IMR-90 (cell line): ENCODE results near the gene PIK3CB. TPM values are rescaled to one million over a fixed set of nuclear protein-coding genes. Genes with fewer than 3 reads are reported as not detected.

ENCODE experiments used
- ATAC-seq: fragments of 200-7000 bp; cut with Tn5 transposase; 2 replicates; pipeline ENCODE4 v1.9.1; 2020; ENCODE audit warnings: low read depth, mild to moderate bottlenecking, moderate library complexity
- BruUV-seq: library from RNA; stranded (reverse); fragments of 400-500 nt; replicated peaks from 2 replicates; lab custom pipeline; 2021; lab: Mats Ljungman, UMichigan
- CTCF ChIA-PET: fragments of 300-600 bp; formaldehyde crosslinking; extraction: SDS; loops from one replicate; lab custom pipeline; 2021; ENCODE audit warnings: antibody characterized with exemption; lab: Yijun Ruan, JAX
- POLR2A ChIA-PET: fragments of 300-600 bp; sonication (Branson Sonifier 250); formaldehyde crosslinking; loops from one replicate; lab custom pipeline; 2022; ENCODE audit warnings: antibody characterized with exemption; ENCODE audit not compliant: unreplicated experiment; lab: Charles Lee
- DNase-seq: peaks from one replicate; pipeline ENCODE4 v3.0.0; 2013
- H2AFZ ChIP-seq: replicated peaks from 2 replicates; pipeline ENCODE3; 2013; ENCODE audit warnings: low read length, mild to moderate bottlenecking; ENCODE audit not compliant: poor library complexity
- H2AK5ac ChIP-seq: 2 replicates; pipeline ENCODE4 v1.6.1; 2013; ENCODE audit warnings: low read depth, low read length, inconsistent platforms
- H2AK9ac ChIP-seq: replicated peaks from 2 replicates; pipeline ENCODE3; 2013; ENCODE audit warnings: mild to moderate bottlenecking, low read depth, low read length, moderate library complexity; ENCODE audit not compliant: poor library complexity
- H2BK120ac ChIP-seq: 2 replicates; pipeline ENCODE4 v1.6.1; 2013; ENCODE audit warnings: low read depth, low read length, inconsistent platforms
- H2BK15ac ChIP-seq: 3 replicates; pipeline ENCODE4 v1.6.1; 2013; ENCODE audit warnings: low read depth, low read length, inconsistent platforms
- H2BK20ac ChIP-seq: 2 replicates; pipeline ENCODE4 v1.6.1; 2013; ENCODE audit warnings: low read depth, mild to moderate bottlenecking, inconsistent platforms, low read length, moderate library complexity
- H2BK5ac ChIP-seq: 2 replicates; pipeline ENCODE4 v1.6.1; 2013; ENCODE audit warnings: mild to moderate bottlenecking, low read depth, low read length, inconsistent platforms; ENCODE audit not compliant: poor library complexity, severe bottlenecking
- H3K14ac ChIP-seq: replicated peaks from 2 replicates; pipeline ENCODE4 v1.6.1; 2013; ENCODE audit warnings: low read depth, low read length, inconsistent platforms
- H3K18ac ChIP-seq: 2 replicates; pipeline ENCODE4 v1.6.1; 2013; ENCODE audit warnings: low read depth, low read length, control low read depth
- H3K23ac ChIP-seq: 2 replicates; pipeline ENCODE4 v1.6.1; 2013; ENCODE audit warnings: low read depth, low read length, inconsistent platforms
- H3K27ac ChIP-seq: 2 replicates; pipeline ENCODE4 v1.5.1; 2013; ENCODE audit warnings: mild to moderate bottlenecking, control low read depth, low read length; ENCODE audit not compliant: insufficient read depth
- H3K27me3 ChIP-seq: 2 replicates; pipeline ENCODE4 v1.6.1; 2013; ENCODE audit warnings: low read length; ENCODE audit not compliant: control insufficient read depth, insufficient read depth
- H3K36me3 ChIP-seq: 2 replicates; pipeline ENCODE4 v1.6.1; 2013; ENCODE audit warnings: low read length, mixed read lengths; ENCODE audit not compliant: control insufficient read depth, insufficient read depth
- H3K4ac ChIP-seq: 2 replicates; pipeline ENCODE4 v1.6.1; 2013; ENCODE audit warnings: low read depth, low read length, inconsistent platforms
- H3K4me1 ChIP-seq: 2 replicates; pipeline ENCODE4 v1.6.1; 2013; ENCODE audit warnings: low read length, mixed read lengths; ENCODE audit not compliant: control insufficient read depth, insufficient read depth
- H3K4me2 ChIP-seq: 2 replicates; pipeline ENCODE4 v1.6.1; 2013; ENCODE audit warnings: low read depth, mild to moderate bottlenecking, control low read depth, low read length, moderate library complexity
- H3K4me3 ChIP-seq: 2 replicates; pipeline ENCODE4 v1.5.1; 2013; ENCODE audit warnings: low read depth, mild to moderate bottlenecking, control low read depth, low read length, moderate library complexity; ENCODE audit not compliant: insufficient read depth
- H3K56ac ChIP-seq: 2 replicates; pipeline ENCODE4 v1.6.1; 2013; ENCODE audit warnings: low read length, inconsistent platforms; ENCODE audit not compliant: insufficient read depth; ENCODE audit errors: extremely low read depth
- H3K79me1 ChIP-seq, 2 experiments: 2 replicates each; pipeline ENCODE4 v1.6.1; 2013; ENCODE audit warnings: low read length in 2 of 2, inconsistent platforms in 1 of 2, low read depth in 1 of 2
- H3K9ac ChIP-seq: 2 replicates; pipeline ENCODE4 v1.6.1; 2013; ENCODE audit warnings: low read depth, low read length, control low read depth
- H3K9me1 ChIP-seq: 2 replicates; pipeline ENCODE4 v1.6.1; 2013; ENCODE audit warnings: low read length, inconsistent platforms; ENCODE audit not compliant: insufficient read depth
- H3K9me3 ChIP-seq: 2 replicates; pipeline ENCODE4 v1.6.1; 2013; ENCODE audit warnings: low read length; ENCODE audit not compliant: control insufficient read depth, insufficient read depth
- H4K20me1 ChIP-seq: 2 replicates; pipeline ENCODE4 v1.6.1; 2013; ENCODE audit warnings: low read length, inconsistent platforms; ENCODE audit not compliant: insufficient read depth
- H4K5ac ChIP-seq: 2 replicates; pipeline ENCODE4 v1.6.1; 2013; ENCODE audit warnings: mild to moderate bottlenecking, low read depth, low read length, control low read depth
- H4K8ac ChIP-seq, 2 experiments: 2 replicates each; pipeline ENCODE4 v1.6.1; 2013; ENCODE audit warnings: low read depth in 2 of 2, low read length in 2 of 2, control low read depth in 1 of 2, inconsistent platforms in 1 of 2
- H4K91ac ChIP-seq: 2 replicates; pipeline ENCODE4 v1.6.1; 2013; ENCODE audit warnings: low read depth, low read length, inconsistent platforms; ENCODE audit not compliant: insufficient read depth
- CHD1 ChIP-seq: IDR thresholded peaks from 2 replicates; pipeline ENCODE4 v1.6.1; 2012; ENCODE audit warnings: low read depth, low read length, improper control_type of control experiment
- FOS ChIP-seq: fragments of 150-350 bp; IDR thresholded peaks from 2 replicates; pipeline ENCODE4 v1.6.1; 2016; ENCODE audit warnings: low read depth, low read length
- WGBS, 2 experiments: methylation state at CpG; one replicate each; pipeline versions ENCODE4 v1.1.5 to v1.1.7; 2013; ENCODE audit warnings: missing lambda C conversion rate in 2 of 2; ENCODE audit not compliant: insufficient read length in 1 of 2; ENCODE audit errors: extremely low coverage in 2 of 2; 5-methylcytosine and 5-hydroxymethylcytosine counted together
- dilution Hi-C: fragments of 300-500 bp; cut with HindIII; formaldehyde crosslinking; loops from one replicate; pipeline ENCODE4 v1.14.3; 2018; ENCODE audit warnings: low sequenced_read_pairs; ENCODE audit not compliant: unreplicated experiment
- in situ Hi-C: fragments of 300-500 bp; cut with MboI; formaldehyde crosslinking; loops from 3 replicates; pipeline ENCODE4 v1.14.3; 2019; ENCODE audit warnings: low sequenced_read_pairs, inconsistent platforms, mixed read lengths
- intact Hi-C: fragments of 100-400 bp; cut with micrococcal nuclease; formaldehyde crosslinking; loops from 2 replicates; pipeline ENCODE4 v1.10.0; 2022
- polyA plus RNA-seq, 3 experiments: library from polyadenylated mRNA; depleted of rRNA; stranded (reverse); fragments of >200 nt; gene quantifications; 2 replicates each; pipeline ENCODE4 v1.2.3, GENCODE V29; 2012; ENCODE audit warnings: low replicate concordance in 1 of 3
- total RNA-seq: library from RNA; depleted of rRNA; stranded (reverse); fragments of >200 nt; gene quantifications from 2 replicates; pipeline ENCODE4 v1.2.3, GENCODE V29; 2012

PIK3CB gene
- total and polyA plus RNA-seq, 2 of the 4 experiments (the other 2 are of a cell fraction), result 6.3 to 6.8 TPM

GRCh38 chr3:138625707-138626365 lies 208.9 kb downstream of the PIK3CB start:
- Histone ChIP-seq H3K27ac (no peak overlapping the region), H3K36me3 (no peaks in the 10 kb centered on the region), H4K8ac (no peak overlapping the region), H3K18ac (no peak overlapping the region), H4K5ac (no peak overlapping the region), H3K23ac (no peak overlapping the region), H2AFZ (no peak overlapping the region), H2BK5ac (no peak overlapping the region), H4K91ac (no peak overlapping the region), H4K20me1 (no peaks in the 10 kb centered on the region), H3K4me3 (no peak overlapping the region), H2BK120ac (no peak overlapping the region), H3K9me1 (no peaks in the 10 kb centered on the region; the same call in 1 of the 2 replicates), H3K4ac (no peak overlapping the region), H3K4me2 (no peak overlapping the region), H3K14ac (no peak overlapping the region), H3K4me1 (0 out of 2 replicates have a peak, but pooled peaks cover 2% of the 10 kb centered on the region), H3K79me1 (no peaks in the 10 kb centered on the region), H3K27me3 (no peaks in the 10 kb centered on the region), H2BK20ac (no peak overlapping the region), H2AK9ac (no peak overlapping the region), H3K9ac (no peak overlapping the region), H2BK15ac (no peak overlapping the region), H3K56ac (no peak overlapping the region), H3K9me3 (no peaks in the 10 kb centered on the region), H2AK5ac (no peak overlapping the region)
- CTCF ChIA-PET, result interaction anchor here (0.6 to 0.9 kb wide), 2 partner anchors 11 to 339 kb away, joined by 3 to 5 read pairs; no protein-coding TSS in a partner anchor
- dilution Hi-C loops, result no loop called here
- no CpG with 5 or more reads among the region's 3 CpGs for WGBS, 2 experiments
- POLR2A ChIA-PET, result no interaction called here
- intact Hi-C loops, result no loop called here
- DNase-seq (peak; percentile 79), ATAC-seq (peak; percentile 77)
- TF ChIP-seq CHD1 (no peak), FOS (peak; percentile 52; the same call in 1 of the 2 replicates)
- BruUV-seq, result no TSS peak
- in situ Hi-C loops, result no loop called here
